ENCODE measurements around the gene REC114.

GRCh38 chr15:73571346-73571745, 128.4 kb downstream of the REC114 start:
- TF ChIP-seq CTCF (IDR thresholded peaks at IDR 0.05 in 2 of 3, conservative IDR thresholded peaks at IDR 0.05 in 1 of 3; ENCODE audit: borderline replicate concordance in 1 of 3, insufficient read depth in 1 of 3, low read depth in 2 of 3, low read length in 2 of 3) = no peak
- TF ChIP-seq REST (IDR thresholded peaks at IDR 0.05; ENCODE audit: low read depth) = no peak
